Subcutaneous adipose tissue (tissue), 4 donors: ENCODE results near the gene NSUN5. TPM values are rescaled to one million over a fixed set of nuclear protein-coding genes. Genes with fewer than 3 reads are reported as not detected.

Experiments
- total RNA-seq, 4 donors: library from RNA; depleted of rRNA; stranded (reverse); fragments of >200 nt; gene quantifications; one replicate each; pipeline ENCODE4 v1.1.0, GENCODE V29; 2016
- TF ChIP-seq, protein P1 (sequence below): fragments of 450-650 bp; IDR thresholded peaks from one replicate; pipeline ENCODE4 v1.5.1; 2016; ENCODE audit warnings: low read depth, mild to moderate bottlenecking, control low read depth, antibody characterized with exemption, moderate library complexity

NSUN5 gene
- 10 to 100 TPM in 3 of 4 donors, 1 to 10 TPM in 1; 9.9 to 16.3 (median 15.0) TPM for total RNA-seq

GRCh38 chr7:73308665-73309214, at the start of gene NSUN5:
TSS of gene NSUN5 (minus strand) at chr7:73308826. CDS start at chr7:73308790, 36 bp downstream.
- TF ChIP-seq, protein P1, sequence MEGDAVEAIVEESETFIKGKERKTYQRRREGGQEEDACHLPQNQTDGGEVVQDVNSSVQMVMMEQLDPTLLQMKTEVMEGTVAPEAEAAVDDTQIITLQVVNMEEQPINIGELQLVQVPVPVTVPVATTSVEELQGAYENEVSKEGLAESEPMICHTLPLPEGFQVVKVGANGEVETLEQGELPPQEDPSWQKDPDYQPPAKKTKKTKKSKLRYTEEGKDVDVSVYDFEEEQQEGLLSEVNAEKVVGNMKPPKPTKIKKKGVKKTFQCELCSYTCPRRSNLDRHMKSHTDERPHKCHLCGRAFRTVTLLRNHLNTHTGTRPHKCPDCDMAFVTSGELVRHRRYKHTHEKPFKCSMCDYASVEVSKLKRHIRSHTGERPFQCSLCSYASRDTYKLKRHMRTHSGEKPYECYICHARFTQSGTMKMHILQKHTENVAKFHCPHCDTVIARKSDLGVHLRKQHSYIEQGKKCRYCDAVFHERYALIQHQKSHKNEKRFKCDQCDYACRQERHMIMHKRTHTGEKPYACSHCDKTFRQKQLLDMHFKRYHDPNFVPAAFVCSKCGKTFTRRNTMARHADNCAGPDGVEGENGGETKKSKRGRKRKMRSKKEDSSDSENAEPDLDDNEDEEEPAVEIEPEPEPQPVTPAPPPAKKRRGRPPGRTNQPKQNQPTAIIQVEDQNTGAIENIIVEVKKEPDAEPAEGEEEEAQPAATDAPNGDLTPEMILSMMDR, result no peak

DNA sequence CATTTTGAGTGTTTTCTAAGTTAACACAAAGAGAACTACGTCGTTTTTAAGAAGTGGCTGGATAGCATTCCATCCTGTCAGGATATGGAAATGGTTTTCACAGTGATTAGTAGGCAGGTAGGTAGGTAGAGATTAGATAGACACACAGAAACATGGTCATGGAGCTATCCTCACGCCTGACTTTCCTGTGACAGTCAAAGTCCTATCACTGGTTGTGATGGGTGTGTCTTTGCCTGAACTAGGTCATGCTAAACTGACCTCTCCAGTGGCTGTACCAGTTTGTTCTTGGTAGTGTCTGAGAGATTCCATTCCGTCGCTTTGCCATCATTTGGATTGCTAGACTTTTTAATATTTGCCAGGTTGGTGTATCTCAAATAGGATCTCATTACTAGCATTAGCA, 47.5 kb upstream of the NSUN5 start:
- TF ChIP-seq, protein P1, result no peak

- TF ChIP-seq, protein P1, result no peak
Observed at GRCh38 chr7:73354821-73355220, 46.2 kb upstream of the NSUN5 start.

DNA sequence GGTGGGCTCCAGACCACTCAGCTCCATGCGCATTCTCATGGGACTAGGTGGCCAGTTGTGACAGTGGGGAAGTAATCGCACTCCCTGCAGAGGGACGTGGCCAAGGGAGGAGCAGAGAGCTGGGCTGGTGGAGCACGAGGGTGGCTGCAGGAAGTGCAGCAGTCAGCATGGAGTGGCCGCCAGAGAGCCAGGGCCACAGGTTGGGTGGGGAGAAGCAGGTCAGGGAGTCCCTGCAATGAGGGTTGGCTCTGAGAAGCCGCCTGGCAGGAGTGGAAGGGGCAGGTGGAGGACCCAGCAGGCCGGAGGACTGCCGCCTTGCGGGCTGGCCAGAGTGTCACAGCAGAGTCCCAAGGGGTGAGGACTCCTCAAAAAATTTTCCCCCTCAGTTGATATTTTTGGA, 45.6 kb upstream of the NSUN5 start:
- TF ChIP-seq, protein P1, result no peak

GRCh38 chr7:73353243-73353642, 44.6 kb upstream of the NSUN5 start:
- TF ChIP-seq, protein P1, result no peak

- TF ChIP-seq, protein P1, result no peak
Observed at GRCh38 chr7:73352784-73353183, 44.2 kb upstream of the NSUN5 start.

- TF ChIP-seq, protein P1, result no peak
Observed at GRCh38 chr7:73351447-73352167, 43.0 kb upstream of the NSUN5 start.
